ENCODE measurements around the gene ATG4B.

DNA sequence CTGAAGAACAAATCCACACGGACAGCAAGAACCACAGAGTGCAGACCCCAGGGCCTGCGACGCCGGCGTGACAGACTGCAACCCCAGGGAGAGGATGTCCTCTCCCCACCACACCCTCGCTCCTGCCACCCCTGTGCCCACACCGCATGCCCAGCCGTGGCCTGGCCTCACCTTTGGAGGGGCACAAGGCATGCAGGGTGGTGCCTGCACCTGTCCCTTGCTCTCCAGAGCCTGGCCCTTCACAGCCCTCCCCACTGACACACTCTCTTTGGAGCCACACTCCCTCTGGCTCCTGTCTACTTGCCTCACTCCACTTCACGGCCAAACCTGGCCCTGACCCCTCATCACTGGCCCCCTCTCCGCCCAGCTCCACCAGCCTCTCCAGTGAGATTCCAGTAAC, 9.8 kb upstream of the ATG4B start:
- TF ChIP-seq POLR2A (IDR thresholded peaks at IDR 0.05; ENCODE audit: low read depth, low read length): no peak
- no peak for TF ChIP-seq TAF1 (IDR thresholded peaks at IDR 0.05; ENCODE audit: borderline replicate concordance, low read depth, low read length)

Measured in GM12892 (cell line).